SKM-1 (cell line): ENCODE results near the gene MGAT1.

Source experiments
- DNase-seq: peaks from one replicate; lab custom pipeline; 2025; ENCODE audit not compliant: unreplicated experiment; lab: John Stamatoyannopoulos, UW

Gene MGAT1

GRCh38 chr5:180824630-180825476 is 22.2 kb upstream of the MGAT1 start:
- DNase-seq: no peak

GRCh38 chr5:180823940-180824629 is 21.5 kb upstream of the MGAT1 start:
- no peak for DNase-seq

- DNase-seq: no peak
Measured at GRCh38 chr5:180823346-180823745, 20.7 kb upstream of the MGAT1 start.

- no peak for DNase-seq
Measured at GRCh38 chr5:180821538-180821937, 18.9 kb upstream of the MGAT1 start.

GRCh38 chr5:180820788-180821321 is 18.2 kb upstream of the MGAT1 start:
- no peak for DNase-seq

GRCh38 chr5:180818677-180819341 is 16.2 kb upstream of the MGAT1 start:
- DNase-seq: no peak

GRCh38 chr5:180817893-180818674 is 15.5 kb upstream of the MGAT1 start:
- no peak for DNase-seq

GRCh38 chr5:180816608-180817534 is 14.3 kb upstream of the MGAT1 start:
- no peak for DNase-seq

- peak; percentile 36 for DNase-seq
Measured at GRCh38 chr5:180815293-180815917, 12.8 kb upstream of the MGAT1 start.

GRCh38 chr5:180813420-180813819 is 10.8 kb upstream of the MGAT1 start:
- no peak for DNase-seq

- DNase-seq: no peak
Measured at GRCh38 chr5:180811623-180812124, 9.1 kb upstream of the MGAT1 start.

- no peak for DNase-seq
Measured at GRCh38 chr5:180810959-180811622, 8.5 kb upstream of the MGAT1 start.

- DNase-seq: peak; percentile 87
Measured at GRCh38 chr5:180810210-180810958, 7.8 kb upstream of the MGAT1 start.

- peak; percentile 83 for DNase-seq
Measured at GRCh38 chr5:180809403-180810209, 7.0 kb upstream of the MGAT1 start.

GRCh38 chr5:180808461-180809000 is 5.9 kb upstream of the MGAT1 start:
- DNase-seq: no peak

GRCh38 chr5:180807654-180808414 is 5.2 kb upstream of the MGAT1 start:
- DNase-seq: no peak
